ENCODE results near the gene ERGIC1. TPM values are rescaled to one million over a fixed set of nuclear protein-coding genes. Genes with fewer than 3 reads are reported as not detected.

ERGIC1 gene
- total and polyA plus RNA-seq, 10 of the 15 experiments (the other 5 are each of a cell fraction or from before 2014, with no cell fraction given): 8.8 to 104 (median 76.3) TPM

DNA sequence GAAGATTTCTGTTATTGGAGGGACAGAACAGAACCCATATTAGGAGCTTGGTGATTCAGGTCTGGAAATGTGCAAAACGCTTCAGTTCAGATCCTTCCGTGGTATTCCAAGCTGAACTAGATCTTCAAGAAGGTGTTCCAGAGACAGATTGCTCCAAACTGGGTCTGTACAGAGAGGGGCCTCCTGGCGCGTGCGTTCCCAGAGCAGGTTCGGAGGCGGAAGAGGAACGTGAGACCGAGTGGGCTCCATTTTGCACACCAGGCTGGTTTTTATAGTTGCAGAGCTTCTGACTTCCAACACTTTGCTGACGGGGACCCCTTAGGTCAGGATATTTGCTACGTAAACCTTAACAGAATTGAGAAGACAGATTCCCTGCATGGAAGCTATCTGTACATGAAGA, 108.5 kb downstream of the ERGIC1 start (continued):
- TF ChIP-seq SKIL (IDR thresholded peaks at IDR 0.05; ENCODE audit: low read depth, poor library complexity, severe bottlenecking) (no peak), ZBTB33 (IDR thresholded peaks at IDR 0.05) (no peak), NR2C1 (IDR thresholded peaks at IDR 0.05) (no peak)

DNA sequence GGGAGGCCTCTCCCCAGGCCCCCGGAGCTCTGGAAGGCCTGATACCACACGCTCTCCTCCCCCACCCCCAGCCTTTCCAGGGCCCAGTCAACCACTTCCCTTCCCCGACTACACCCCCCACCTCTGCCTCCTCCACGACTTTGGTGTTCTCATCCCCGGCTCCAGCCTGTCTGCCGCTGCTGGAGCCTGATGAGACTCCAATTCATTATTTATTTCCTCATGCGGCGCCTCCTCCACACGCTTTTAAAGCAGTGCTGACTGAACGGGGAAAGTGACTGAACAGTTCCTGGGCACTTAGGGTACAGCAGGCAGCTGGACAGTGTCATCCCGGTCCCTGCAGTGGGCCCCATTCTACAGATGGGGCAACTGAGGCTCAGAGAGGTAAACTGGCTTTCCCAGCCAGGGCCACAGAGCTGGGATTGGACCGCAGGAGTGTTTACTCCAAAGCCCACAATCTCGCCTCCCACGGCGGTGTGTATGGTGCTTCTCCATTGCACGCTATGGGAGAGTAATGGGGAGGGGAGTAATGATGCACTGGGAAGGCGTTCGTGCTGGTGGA, 109.3 kb downstream of the ERGIC1 start:
- H3K27ac ChIP-seq (ENCODE audit: control insufficient read depth, insufficient read depth): no peak overlapping the region
- BruUV-seq (replicated peaks): no TSS peak
- no peak overlapping the region for H3K4me2 ChIP-seq (ENCODE audit: control insufficient read depth, insufficient read depth)
- no peak overlapping the region for H3K4me3 ChIP-seq
- no peak for TF ChIP-seq CHD4 (IDR thresholded peaks at IDR 0.05)
- TF ChIP-seq USF2 (IDR thresholded peaks at IDR 0.05; ENCODE audit: borderline replicate concordance, low read depth, low read length): no peak
- TF ChIP-seq SIN3A (IDR thresholded peaks at IDR 0.05; ENCODE audit: low read depth, low read length): no peak
- no peak for TF ChIP-seq NFXL1 (IDR thresholded peaks at IDR 0.05; ENCODE audit: borderline replicate concordance)
- ChIA-PET POLR2A (interaction anchor here (0.6 kb wide), 1 partner anchor 25 kb away, joined by 3 read pairs; no protein-coding TSS in a partner anchor), CTCF (no interaction called here), SMC1A (ENCODE audit: uncharacterized antibody, unreplicated experiment) (interaction anchor here (0.7 kb wide), 1 partner anchor 238 kb away, joined by 3 read pairs; no protein-coding TSS in a partner anchor), RAD21 (ENCODE audit: unreplicated experiment) (no interaction called here)
- no peaks in the 10 kb centered on the region for H4K20me1 ChIP-seq (ENCODE audit: control insufficient read depth, insufficient read depth)
- H3K9me3 ChIP-seq (replicated peaks; ENCODE audit: control insufficient read depth, insufficient read depth, low read length): no peaks in the 10 kb centered on the region
- H2AFZ ChIP-seq (ENCODE audit: control insufficient read depth, low read depth, low read length): no peak overlapping the region
- FAIRE-seq (no peak), ATAC-seq (no peak), DNase-seq (ENCODE audit: low read depth, low spot score) (no peak)
- in situ Hi-C loops (cut with MboI): no loop called here
- WGBS (ENCODE audit: insufficient coverage, insufficient replicate concordance, low lambda C conversion rate, missing lambda C conversion rate): 85% methylated on average over 17 of the region's 18 CpGs
- peaks cover 5 to 6% of the 10 kb centered on the region in 2 experiments; a peak in 2 of 4 replicates for H3K36me3 ChIP-seq (ENCODE audit: control insufficient read depth in 2 of 2, insufficient read depth in 2 of 2, low read length in 1 of 2)
- H3K27me3 ChIP-seq (replicated peaks in 1 of 2; ENCODE audit: control insufficient read depth in 2 of 2, insufficient read depth in 2 of 2, low read length in 1 of 2): no peaks in the 10 kb centered on the region
- H3K4me1 ChIP-seq (ENCODE audit: control insufficient read depth, insufficient read depth, low read length): no peaks in the 10 kb centered on the region
- intact Hi-C loops (cut with micrococcal nuclease; ENCODE audit: unreplicated experiment): no loop called here
- no peaks in the 10 kb centered on the region for H3K79me2 ChIP-seq (ENCODE audit: control insufficient read depth, insufficient read depth, low read length)
- H3K9ac ChIP-seq (ENCODE audit: control insufficient read depth, insufficient read depth, low read length): no peak overlapping the region
